DOHH2 (cell line): ENCODE measurements around the gene CHI3L1.

Source experiments
- EZH2phosphoT487 ChIP-seq: fragments of 200-600 bp; sonication (generic); IDR thresholded peaks from 2 replicates; pipeline ENCODE4 v1.6.1; 2017; ENCODE audit warnings: borderline replicate concordance, mild to moderate bottlenecking, antibody characterized with exemption, low read length, moderate library complexity, mixed read lengths
- TF ChIP-seq, protein P1 (sequence below): fragments of 200-600 bp; sonication (generic); IDR thresholded peaks from one replicate; pipeline ENCODE4 v1.5.1; 2014; ENCODE audit warnings: antibody characterized with exemption, mild to moderate bottlenecking, low read depth, low read length; ENCODE audit not compliant: poor library complexity, severe bottlenecking

DNA sequence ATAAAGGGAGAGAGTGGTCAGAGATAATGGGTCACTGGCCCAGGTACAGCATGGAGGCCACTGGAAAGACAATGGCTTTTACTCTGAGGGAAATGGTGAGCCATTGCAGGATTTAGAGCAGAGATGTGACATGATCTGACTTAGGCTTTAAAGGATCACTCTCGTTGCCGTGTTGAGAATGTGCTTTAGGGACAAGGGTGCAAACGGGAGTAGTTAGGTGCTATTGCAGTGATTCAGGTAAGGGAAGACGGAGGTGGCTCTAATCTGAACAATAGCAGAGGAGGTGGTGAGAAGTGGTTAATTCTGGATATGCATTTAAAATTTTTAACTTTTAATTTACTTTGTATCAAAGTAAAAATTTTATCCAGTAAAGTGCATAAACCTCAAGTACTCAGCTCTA lies 49.2 kb downstream of the CHI3L1 start:
- TF ChIP-seq, protein P1, sequence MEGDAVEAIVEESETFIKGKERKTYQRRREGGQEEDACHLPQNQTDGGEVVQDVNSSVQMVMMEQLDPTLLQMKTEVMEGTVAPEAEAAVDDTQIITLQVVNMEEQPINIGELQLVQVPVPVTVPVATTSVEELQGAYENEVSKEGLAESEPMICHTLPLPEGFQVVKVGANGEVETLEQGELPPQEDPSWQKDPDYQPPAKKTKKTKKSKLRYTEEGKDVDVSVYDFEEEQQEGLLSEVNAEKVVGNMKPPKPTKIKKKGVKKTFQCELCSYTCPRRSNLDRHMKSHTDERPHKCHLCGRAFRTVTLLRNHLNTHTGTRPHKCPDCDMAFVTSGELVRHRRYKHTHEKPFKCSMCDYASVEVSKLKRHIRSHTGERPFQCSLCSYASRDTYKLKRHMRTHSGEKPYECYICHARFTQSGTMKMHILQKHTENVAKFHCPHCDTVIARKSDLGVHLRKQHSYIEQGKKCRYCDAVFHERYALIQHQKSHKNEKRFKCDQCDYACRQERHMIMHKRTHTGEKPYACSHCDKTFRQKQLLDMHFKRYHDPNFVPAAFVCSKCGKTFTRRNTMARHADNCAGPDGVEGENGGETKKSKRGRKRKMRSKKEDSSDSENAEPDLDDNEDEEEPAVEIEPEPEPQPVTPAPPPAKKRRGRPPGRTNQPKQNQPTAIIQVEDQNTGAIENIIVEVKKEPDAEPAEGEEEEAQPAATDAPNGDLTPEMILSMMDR = no peak
- TF ChIP-seq EZH2phosphoT487 = no peak
